GM18951 (cell line): ENCODE data around the gene SLC11A2.

Experiments
- POLR2A ChIP-seq: IDR thresholded peaks from 4 replicates; pipeline ENCODE4 v1.6.1; 2011; ENCODE audit warnings: mild to moderate bottlenecking; ENCODE audit not compliant: insufficient read length, insufficient read depth; ENCODE audit errors: extremely low read depth
- in situ Hi-C: fragments of 300-500 bp; cut with MboI; formaldehyde crosslinking; loops from one replicate; pipeline ENCODE4 v1.12.0; 2022; ENCODE audit warnings: low sequenced_read_pairs, mixed read lengths, inconsistent platforms; ENCODE audit not compliant: unreplicated experiment

Gene SLC11A2

GRCh38 chr12:51020448-51021182 lies 5.6 kb downstream of the SLC11A2 start:
- in situ Hi-C loops = loop anchor here (25.0 kb wide), 1 partner anchor 508 kb away; the partner anchor contains the start of gene DIP2B
- no peak for TF ChIP-seq POLR2A

GRCh38 chr12:51019927-51020326 lies 6.3 kb downstream of the SLC11A2 start:
- in situ Hi-C loops = loop anchor here (25.0 kb wide), 1 partner anchor 508 kb away; the partner anchor contains the start of gene DIP2B
- no peak for TF ChIP-seq POLR2A

GRCh38 chr12:51018956-51019355 lies 7.2 kb downstream of the SLC11A2 start:
- no peak for TF ChIP-seq POLR2A

GRCh38 chr12:51017452-51017851 lies 8.7 kb downstream of the SLC11A2 start:
- in situ Hi-C loops = loop anchor here (25.0 kb wide), 1 partner anchor 505 kb away; the partner anchor contains the start of gene DIP2B
- TF ChIP-seq POLR2A = no peak

More at GRCh38 chr12:51018956-51019355, 7.2 kb downstream of the SLC11A2 start:
- in situ Hi-C loops = loop anchor here (25.0 kb wide), 1 partner anchor 507 kb away; the partner anchor contains the start of gene DIP2B

GRCh38 chr12:51014467-51014866 lies 11.7 kb downstream of the SLC11A2 start:
- in situ Hi-C loops = loop anchor here (25.0 kb wide), 1 partner anchor 502 kb away; the partner anchor contains the start of gene DIP2B

- no peak for TF ChIP-seq POLR2A
- in situ Hi-C loops = loop anchor here (25.0 kb wide), 1 partner anchor 501 kb away; the partner anchor contains the start of gene DIP2B
Measured at GRCh38 chr12:51013441-51013840, 12.7 kb downstream of the SLC11A2 start.

- in situ Hi-C loops = loop anchor here (25.0 kb wide), 1 partner anchor 500 kb away; the partner anchor contains the start of gene DIP2B
- no peak for TF ChIP-seq POLR2A
Measured at GRCh38 chr12:51012570-51013236, 13.5 kb downstream of the SLC11A2 start.

GRCh38 chr12:51011955-51012354 lies 14.2 kb downstream of the SLC11A2 start:
- in situ Hi-C loops = loop anchor here (25.0 kb wide), 1 partner anchor 500 kb away; the partner anchor contains the start of gene DIP2B
- no peak for TF ChIP-seq POLR2A

- TF ChIP-seq POLR2A = no peak
- in situ Hi-C loops = loop anchor here (25.0 kb wide), 1 partner anchor 497 kb away; the partner anchor contains the start of gene DIP2B
Measured at GRCh38 chr12:51009056-51009440, 17.1 kb downstream of the SLC11A2 start.

GRCh38 chr12:51008329-51009055 lies 17.7 kb downstream of the SLC11A2 start:
- in situ Hi-C loops = loop anchor here (25.0 kb wide), 1 partner anchor 496 kb away; the partner anchor contains the start of gene DIP2B
- no peak for TF ChIP-seq POLR2A

GRCh38 chr12:51005671-51006070 lies 20.5 kb downstream of the SLC11A2 start:
- no peak for TF ChIP-seq POLR2A
- in situ Hi-C loops = loop anchor here (25.0 kb wide), 1 partner anchor 493 kb away; the partner anchor contains the start of gene DIP2B

GRCh38 chr12:51005030-51005429 lies 21.2 kb downstream of the SLC11A2 start:
- TF ChIP-seq POLR2A = no peak

GRCh38 chr12:51004504-51004903 lies 21.7 kb downstream of the SLC11A2 start:
- in situ Hi-C loops = loop anchor here (25.0 kb wide), 1 partner anchor 492 kb away; the partner anchor contains the start of gene DIP2B
- no peak for TF ChIP-seq POLR2A

More at GRCh38 chr12:51005030-51005429, 21.2 kb downstream of the SLC11A2 start:
- in situ Hi-C loops = loop anchor here (25.0 kb wide), 1 partner anchor 493 kb away; the partner anchor contains the start of gene DIP2B

GRCh38 chr12:51001799-51002198 lies 24.4 kb downstream of the SLC11A2 start:
- in situ Hi-C loops = loop anchor here (25.0 kb wide), 1 partner anchor 489 kb away; the partner anchor contains the start of gene DIP2B
- no peak for TF ChIP-seq POLR2A
